Activated CD4-positive, alpha-beta T cell treated with anti-CD3 and anti-CD28 coated beads, Interleukin-2, amount 50 U/mL, for 48 hours (primary cell): ENCODE results near the gene TNK1.
"Not testable (repeated sequence)": the region's sequence is repeated elsewhere in the genome, so short reads cannot be mapped to it uniquely, and the experiment has no call there.

Experiments used
- DNase-seq, 2 experiments: peaks; one replicate each; pipeline ENCODE4 v3.0.0-alpha.2; 2020

The TNK1 gene

DNA sequence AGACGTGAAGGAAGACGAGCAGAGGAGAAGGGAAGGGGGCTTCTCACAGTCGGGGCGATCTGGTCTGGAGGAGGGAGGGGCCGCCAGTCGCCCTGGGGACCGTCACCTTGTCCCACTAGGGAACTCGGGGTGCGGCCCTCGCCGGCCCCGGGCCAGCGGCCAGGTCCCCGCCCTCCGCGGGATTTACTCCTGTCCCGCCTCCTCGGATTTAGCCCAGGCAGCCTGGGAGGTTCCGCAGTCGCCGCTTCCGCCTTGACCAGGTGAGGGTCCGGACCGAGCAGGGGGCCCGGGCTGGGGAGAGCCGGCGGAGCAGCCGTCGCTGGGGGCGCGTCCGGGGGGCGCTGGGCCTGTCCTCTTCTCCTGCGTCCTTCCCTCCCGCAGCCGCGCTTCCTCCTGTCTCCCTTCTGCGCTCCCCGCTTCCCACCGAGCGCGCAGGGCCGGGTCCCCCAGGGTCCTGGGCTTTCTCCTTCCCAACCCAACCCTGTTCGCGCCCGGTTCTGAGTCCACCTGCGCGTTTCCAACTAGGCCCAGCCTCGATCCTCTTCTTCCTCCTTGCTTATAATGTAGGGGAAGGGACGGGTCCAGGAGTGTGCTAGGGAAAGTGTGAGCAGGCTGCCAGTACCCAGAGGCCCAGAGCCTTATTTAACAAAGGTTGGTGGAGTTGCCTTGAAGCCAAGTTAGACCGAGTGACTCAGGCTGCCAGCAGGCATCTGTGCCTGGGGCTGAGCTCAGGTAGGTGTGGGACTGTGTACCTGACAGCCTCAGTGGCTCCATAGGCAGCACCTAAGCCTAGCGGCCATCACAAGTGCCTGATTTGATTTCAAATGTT is at the start of gene TNK1:
Gene TNK1 (plus strand): TSS at position 235 of the 829 bp plus-strand sequence. CDS start 1,838 bp downstream, outside the sequence.
- DNase-seq: no peak

DNA sequence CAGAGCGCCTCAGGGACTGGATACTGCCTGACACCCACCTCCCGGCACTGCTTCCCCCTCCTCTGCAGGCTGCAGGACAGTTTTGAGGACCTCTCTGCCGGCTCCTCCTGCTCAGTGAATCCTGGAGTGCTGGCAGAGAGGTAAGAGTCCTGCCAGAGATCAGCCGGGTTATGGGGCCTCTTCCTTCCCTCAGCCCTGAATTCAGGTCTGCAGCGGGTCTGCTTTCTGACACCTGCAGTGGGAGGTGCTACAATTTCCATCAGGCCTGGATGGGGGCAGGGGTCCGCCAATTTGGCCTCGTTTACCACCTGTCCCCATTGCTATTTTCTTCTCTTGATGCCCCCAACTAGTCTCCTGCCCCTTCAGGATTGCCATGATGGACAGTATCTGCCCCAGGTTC is 48.8 kb upstream of the TNK1 start:
- no peak for DNase-seq

- DNase-seq: not testable (repeated sequence)
These were observed 48.3 kb upstream of the TNK1 start for GRCh38 chr17:7332600-7333069.

DNA sequence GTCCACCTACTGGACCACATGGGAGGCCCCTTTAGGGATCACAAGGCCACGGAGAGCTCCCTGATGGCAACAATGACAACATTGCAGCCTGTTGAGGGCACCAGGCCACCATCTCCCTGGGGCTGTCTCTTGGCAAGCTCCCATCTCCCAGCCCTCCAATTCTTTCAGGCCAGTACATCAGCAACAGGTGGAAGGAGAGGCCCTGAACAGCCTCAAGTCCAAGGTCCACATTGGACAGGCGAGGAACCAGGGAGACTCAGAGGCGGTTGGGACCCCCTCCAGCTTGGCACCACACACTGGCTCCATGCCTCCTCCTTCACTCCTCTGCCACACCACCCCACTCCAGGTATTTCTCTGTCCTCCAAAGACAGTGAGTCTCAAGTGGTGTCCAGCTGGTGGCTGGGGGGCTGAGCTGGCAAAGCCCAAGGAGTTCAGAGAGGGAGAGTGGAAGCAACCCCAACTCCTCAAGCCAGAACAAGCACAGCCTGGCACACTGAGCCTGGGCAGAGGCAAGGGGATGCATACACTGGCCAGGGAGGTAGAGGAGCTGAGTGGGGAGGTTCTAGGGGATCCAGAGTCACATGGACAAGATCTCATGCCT is 45.9 kb upstream of the TNK1 start:
- no peak for DNase-seq

- DNase-seq: not testable (repeated sequence)
These were observed 45.1 kb upstream of the TNK1 start for GRCh38 chr17:7335765-7336164.

GRCh38 chr17:7336240-7337175 is 44.4 kb upstream of the TNK1 start, which contains the start of gene ACAP1:
ACAP1 (plus strand) TSS chr17:7336529; CDS start chr17:7336735, 206 bp downstream.
- peak; percentile 95 for DNase-seq

- not testable (repeated sequence) for DNase-seq
These were observed 43.3 kb upstream of the TNK1 start for GRCh38 chr17:7337600-7337999.

DNA sequence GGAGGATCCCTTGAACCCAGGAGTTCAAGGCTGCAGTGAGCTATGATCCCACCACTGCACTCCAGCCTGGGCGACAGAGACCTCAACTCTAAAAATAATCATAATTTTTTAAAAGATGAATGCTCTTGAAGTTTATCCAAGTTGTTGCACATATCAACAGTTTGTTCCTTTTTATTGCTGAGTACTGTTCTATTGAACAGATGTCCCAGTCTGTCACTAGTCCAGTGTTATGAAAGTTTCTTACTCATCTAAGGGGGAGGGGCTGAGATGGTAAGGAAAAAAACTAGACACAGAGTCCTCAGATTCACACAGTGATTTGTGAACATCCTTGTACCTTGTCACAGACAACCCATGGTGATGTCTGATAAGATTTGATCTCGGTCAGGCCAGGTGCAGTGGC is 40.7 kb upstream of the TNK1 start:
- no peak for DNase-seq

DNA sequence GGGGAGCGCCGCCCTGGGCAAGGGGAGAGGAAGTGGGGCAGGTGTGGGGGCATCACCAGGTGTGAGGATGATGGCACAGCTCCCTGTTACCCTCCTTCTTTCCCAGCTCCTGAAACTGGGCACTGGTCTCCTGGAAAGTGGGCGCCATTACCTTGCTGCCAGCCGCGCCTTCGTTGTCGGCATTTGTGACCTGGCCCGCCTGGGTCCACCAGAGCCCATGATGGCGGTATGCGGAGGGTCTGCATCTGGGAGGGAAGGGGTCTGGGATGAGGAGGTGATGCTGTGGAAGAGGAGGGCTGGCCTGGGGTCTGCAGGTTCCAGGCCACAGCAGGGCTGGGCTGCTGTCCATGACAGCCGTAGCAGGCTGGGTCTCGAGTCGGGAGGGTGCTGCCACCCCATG is 39.0 kb upstream of the TNK1 start:
- no peak for DNase-seq

GRCh38 chr17:7343250-7343649 is 37.6 kb upstream of the TNK1 start:
- no peak for DNase-seq

DNA sequence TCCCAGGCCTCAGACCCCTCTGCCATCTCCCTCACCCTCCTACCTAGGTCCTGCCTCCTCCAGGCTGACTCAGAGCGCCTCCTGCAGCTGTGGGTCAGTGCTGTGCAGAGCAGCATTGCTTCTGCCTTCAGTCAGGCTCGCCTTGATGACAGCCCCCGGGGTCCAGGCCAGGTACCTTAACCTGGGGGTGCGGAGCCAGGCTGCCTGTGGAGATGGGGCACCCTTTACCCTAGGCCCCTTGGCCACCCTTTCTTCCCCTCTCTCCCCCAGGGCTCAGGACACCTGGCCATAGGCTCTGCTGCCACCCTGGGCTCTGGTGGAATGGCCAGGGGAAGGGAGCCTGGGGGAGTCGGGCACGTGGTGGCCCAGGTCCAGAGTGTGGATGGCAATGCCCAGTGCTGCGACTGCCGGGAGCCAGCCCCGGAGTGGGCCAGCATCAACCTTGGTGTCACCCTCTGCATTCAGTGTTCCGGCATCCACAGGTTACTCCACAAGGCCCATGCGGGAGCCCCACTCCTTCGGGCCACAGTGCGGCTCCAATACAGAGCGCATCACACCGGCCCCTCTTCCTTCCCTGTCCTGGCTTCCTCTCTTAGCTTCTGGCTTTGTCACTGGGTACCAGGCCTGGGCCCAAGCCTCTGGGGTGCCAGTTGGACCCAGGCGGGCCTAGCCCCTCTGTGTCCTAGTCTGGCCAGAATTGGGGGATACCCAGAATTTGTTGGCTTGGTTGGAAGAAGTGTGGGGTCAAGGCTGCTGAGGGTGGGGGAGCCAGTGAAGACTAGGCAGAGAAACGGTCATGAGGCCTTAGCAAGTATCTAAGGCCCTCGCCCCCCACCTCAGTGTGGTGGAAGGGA is 33.9 kb upstream of the TNK1 start:
- no peak for DNase-seq

DNA sequence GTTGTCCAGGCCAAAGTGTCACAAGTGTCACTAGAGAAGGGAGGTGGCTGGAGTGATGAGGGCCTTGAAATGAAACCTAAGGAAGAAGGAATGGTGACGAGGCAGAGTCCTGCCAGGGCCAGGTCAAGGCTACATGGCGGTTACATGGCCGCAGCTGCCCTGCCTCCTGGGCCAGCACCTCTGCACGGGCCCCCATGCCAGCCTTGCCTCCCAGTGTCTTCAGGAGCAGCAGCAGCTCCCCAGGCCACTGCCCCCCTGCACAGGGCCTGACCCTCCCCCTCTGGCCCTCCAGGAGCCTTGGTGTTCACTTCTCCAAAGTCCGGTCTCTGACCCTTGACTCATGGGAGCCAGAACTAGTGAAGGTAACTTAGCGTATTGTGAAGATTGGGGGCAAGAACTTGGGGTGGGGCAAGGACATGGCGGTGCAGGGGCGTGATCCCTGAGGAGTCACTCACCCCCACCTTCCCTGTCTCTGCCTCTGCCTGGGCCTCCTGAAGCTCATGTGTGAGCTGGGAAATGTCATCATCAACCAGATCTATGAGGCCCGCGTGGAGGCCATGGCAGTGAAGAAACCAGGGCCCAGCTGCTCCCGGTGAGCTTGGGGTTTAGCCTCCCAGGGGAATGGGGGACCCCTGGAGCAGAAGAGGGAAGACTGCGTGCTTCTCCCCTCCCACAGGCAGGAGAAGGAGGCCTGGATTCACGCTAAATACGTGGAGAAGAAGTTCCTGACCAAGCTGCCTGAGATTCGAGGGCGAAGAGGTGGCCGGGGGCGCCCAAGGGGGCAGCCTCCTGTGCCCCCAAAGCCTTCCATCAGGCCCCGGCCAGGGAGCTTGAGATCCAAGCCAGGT is 33.0 kb upstream of the TNK1 start:
- DNase-seq: no peak

GRCh38 chr17:7348478-7349242 is 32.2 kb upstream of the TNK1 start:
- no peak for DNase-seq

- DNase-seq: peak; percentile 85 to 90
These were observed 29.0 kb upstream of the TNK1 start, which contains the start of gene KCTD11 for GRCh38 chr17:7351665-7352502. KCTD11 (plus strand) TSS chr17:7352162.

DNA sequence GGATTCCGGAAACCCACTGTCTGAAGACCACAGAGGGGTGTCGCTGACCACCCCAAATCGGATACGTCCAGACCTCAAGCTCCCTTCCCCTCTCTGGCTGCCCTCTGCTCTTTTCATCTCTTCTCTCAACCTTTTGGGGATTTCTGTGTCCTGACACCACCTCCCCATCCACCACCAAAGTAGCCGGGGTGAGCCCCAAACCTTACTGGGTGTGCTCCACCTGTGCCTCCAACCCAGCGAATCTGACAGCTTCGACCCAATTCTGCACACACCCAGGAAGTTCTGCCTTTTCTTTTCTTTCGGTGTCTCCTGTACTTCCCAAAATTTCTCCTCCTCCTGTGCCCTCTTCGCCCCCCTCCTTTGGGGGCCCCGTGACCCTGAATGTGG is 28.4 kb upstream of the TNK1 start:
- no peak for DNase-seq

GRCh38 chr17:7352910-7353635 is 27.8 kb upstream of the TNK1 start:
- DNase-seq: no peak

- DNase-seq: peak; percentile 47 to 65
These were observed 26.5 kb upstream of the TNK1 start for GRCh38 chr17:7354262-7354843.

GRCh38 chr17:7355053-7355452 is 25.8 kb upstream of the TNK1 start, which contains the start of gene TMEM95:
TMEM95 (plus strand) TSS chr17:7355156; CDS start chr17:7355205, 49 bp downstream.
- DNase-seq: no peak
